ENCODE data around the gene CLDN4.
"Not testable (repeated sequence)": the region's sequence is repeated elsewhere in the genome, so short reads cannot be mapped to it uniquely, and the experiment has no call there.

The CLDN4 gene

GRCh38 chr7:73833251-73833919 lies 2.6 kb downstream of the CLDN4 start:
- peaks cover 37% of the 10 kb centered on the region for H3K4me1 ChIP-seq (ENCODE audit: control insufficient read depth, insufficient read depth, low read length, poor library complexity, severe bottlenecking)
- H3K36me3 ChIP-seq (ENCODE audit: control insufficient read depth, insufficient read depth, low read length) = no peaks in the 10 kb centered on the region
- peaks cover 5% of the 10 kb centered on the region for H3K9me3 ChIP-seq (ENCODE audit: control insufficient read depth, low read length)
- H3K4me3 ChIP-seq (ENCODE audit: extremely low read depth, insufficient read depth, low read length, poor library complexity, severe bottlenecking) = no peak overlapping the region
- WGBS, 2 experiments (ENCODE audit: insufficient coverage in 2 of 2) = 74 to 81% methylated on average over 10 to 12 of the region's 13 CpGs
- no peak overlapping the region for H3K27ac ChIP-seq (ENCODE audit: low read depth, low read length, severe bottlenecking)

- no peak overlapping the region for H3K4me3 ChIP-seq (ENCODE audit: extremely low read depth, insufficient read depth, low read length, poor library complexity, severe bottlenecking)
- 94 to 98% methylated on average over 8 of the region's 11 CpGs for WGBS, 2 experiments (ENCODE audit: insufficient coverage in 2 of 2)
- no peaks in the 10 kb centered on the region for H3K36me3 ChIP-seq (ENCODE audit: control insufficient read depth, insufficient read depth, low read length)
- H3K9me3 ChIP-seq (ENCODE audit: control insufficient read depth, low read length) = peaks cover 5% of the 10 kb centered on the region
- peaks cover 31% of the 10 kb centered on the region for H3K4me1 ChIP-seq (ENCODE audit: control insufficient read depth, insufficient read depth, low read length, poor library complexity, severe bottlenecking)
- no peak overlapping the region for H3K27ac ChIP-seq (ENCODE audit: low read depth, low read length, severe bottlenecking)
Observed at GRCh38 chr7:73834626-73835191, 3.9 kb downstream of the CLDN4 start.

- not testable (repeated sequence) for H3K4me3 ChIP-seq (ENCODE audit: extremely low read depth, insufficient read depth, low read length, poor library complexity, severe bottlenecking); H3K9me3 ChIP-seq (ENCODE audit: control insufficient read depth, low read length); H3K36me3 ChIP-seq (ENCODE audit: control insufficient read depth, insufficient read depth, low read length); H3K27ac ChIP-seq (ENCODE audit: low read depth, low read length, severe bottlenecking)
- peaks cover 15% of the 10 kb centered on the region for H3K4me1 ChIP-seq (ENCODE audit: control insufficient read depth, insufficient read depth, low read length, poor library complexity, severe bottlenecking)
Observed at GRCh38 chr7:73837167-73837566, 6.4 kb downstream of the CLDN4 start.

DNA sequence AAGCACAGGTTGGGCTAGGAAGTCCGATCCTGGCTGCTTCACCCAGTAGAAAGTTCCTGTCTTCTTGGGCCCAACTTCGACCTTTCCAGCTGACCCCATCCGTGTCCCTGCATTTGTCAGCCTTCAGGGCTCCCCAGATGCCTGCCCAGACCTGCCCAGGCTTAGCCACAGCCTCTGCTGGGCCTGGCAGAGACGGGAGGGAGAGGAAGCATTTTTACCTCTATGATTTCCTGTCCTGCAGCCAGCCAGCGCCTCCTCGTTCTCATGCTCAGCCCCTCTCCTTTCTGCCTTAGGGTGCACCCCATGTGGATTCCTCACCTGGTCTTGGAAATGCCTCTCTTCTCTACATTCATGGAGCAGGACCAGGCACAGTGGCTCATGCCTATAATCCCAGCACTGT lies 7.8 kb downstream of the CLDN4 start:
- peaks cover 5% of the 10 kb centered on the region for H3K9me3 ChIP-seq (ENCODE audit: control insufficient read depth, low read length)
- peaks cover 13% of the 10 kb centered on the region for H3K4me1 ChIP-seq (ENCODE audit: control insufficient read depth, insufficient read depth, low read length, poor library complexity, severe bottlenecking)
- no peak overlapping the region for H3K27ac ChIP-seq (ENCODE audit: low read depth, low read length, severe bottlenecking)
- 94 to 96% methylated on average over 3 to 6 of the region's 6 CpGs for WGBS, 2 experiments (ENCODE audit: insufficient coverage in 2 of 2)
- no peak overlapping the region for H3K4me3 ChIP-seq (ENCODE audit: extremely low read depth, insufficient read depth, low read length, poor library complexity, severe bottlenecking)
- no peaks in the 10 kb centered on the region for H3K36me3 ChIP-seq (ENCODE audit: control insufficient read depth, insufficient read depth, low read length)

DNA sequence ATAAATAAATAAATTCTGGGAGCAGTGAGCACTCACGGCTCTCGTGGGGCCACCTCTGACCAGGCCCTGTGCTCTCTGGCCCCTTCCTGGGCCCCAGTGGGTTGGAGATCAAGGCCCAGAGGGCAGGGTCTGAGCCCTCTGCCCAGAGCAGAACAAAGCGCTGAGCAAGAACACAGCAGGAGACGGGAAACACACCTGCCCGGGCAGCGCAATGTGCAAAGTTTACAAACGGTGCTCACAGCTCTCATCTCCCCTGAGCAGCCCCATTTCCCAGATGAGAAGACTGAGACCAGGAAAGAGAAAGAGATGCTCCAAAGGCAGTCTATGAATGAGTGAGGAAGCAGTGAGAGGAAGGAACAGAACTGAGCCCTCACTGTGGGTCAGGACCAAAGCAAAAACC lies 8.5 kb downstream of the CLDN4 start:
- no peak overlapping the region for H3K4me3 ChIP-seq (ENCODE audit: extremely low read depth, insufficient read depth, low read length, poor library complexity, severe bottlenecking)
- peaks cover 5% of the 10 kb centered on the region for H3K9me3 ChIP-seq (ENCODE audit: control insufficient read depth, low read length)
- H3K36me3 ChIP-seq (ENCODE audit: control insufficient read depth, insufficient read depth, low read length) = no peaks in the 10 kb centered on the region
- H3K4me1 ChIP-seq (ENCODE audit: control insufficient read depth, insufficient read depth, low read length, poor library complexity, severe bottlenecking) = peaks cover 19% of the 10 kb centered on the region
- no peak overlapping the region for H3K27ac ChIP-seq (ENCODE audit: low read depth, low read length, severe bottlenecking)
- WGBS, 2 experiments (ENCODE audit: insufficient coverage in 2 of 2) = 89 to 93% methylated on average over 6 to 7 of the region's 7 CpGs

DNA sequence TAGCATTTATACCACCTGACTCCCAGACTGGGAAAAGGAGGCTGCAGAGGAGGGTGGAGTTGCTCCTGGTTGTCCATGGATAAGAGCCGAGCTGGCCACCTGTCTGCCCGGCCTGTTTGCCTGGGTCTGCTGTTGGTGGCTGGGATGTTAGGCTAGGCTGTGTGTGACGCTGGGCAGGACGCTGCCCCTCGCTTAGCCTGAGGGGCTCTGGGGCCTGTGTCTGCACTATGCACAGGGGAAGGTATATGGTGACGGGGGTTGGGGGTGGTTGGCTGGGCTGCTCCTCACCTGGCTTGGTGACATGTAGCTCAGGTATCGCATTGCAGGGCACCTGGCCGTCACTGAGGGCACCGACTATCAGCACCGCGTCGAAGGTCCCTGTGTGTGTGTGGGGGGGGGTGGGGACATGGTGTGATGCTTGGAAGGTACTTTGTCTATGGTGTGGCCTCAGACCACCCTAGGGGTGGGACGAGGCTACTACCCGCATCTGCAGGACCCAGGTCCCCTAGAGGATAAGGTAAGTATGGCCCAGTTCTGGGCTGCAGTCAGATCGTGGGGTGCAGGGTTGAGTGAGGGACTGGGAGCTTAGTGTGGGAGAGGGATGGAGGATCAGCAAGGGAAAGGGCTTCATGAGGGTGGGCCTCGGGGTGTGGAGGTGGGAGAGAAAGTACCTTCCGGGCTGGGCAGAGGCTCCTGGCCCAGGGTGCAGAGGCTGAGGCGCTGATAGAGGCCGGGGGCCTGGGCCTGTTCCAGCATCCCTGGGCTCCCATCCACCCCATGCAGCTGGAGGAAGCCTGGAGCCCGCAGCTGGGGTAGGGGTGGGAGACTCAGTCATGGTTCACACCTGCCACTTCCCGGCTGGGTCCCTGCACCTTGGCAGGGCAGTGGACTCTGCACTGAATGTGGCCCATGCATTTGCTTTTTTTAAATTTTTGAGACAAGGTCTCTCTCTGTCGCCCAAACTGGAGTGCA lies 9.2 kb downstream of the CLDN4 start:
- Histone ChIP-seq H3K9me3 (ENCODE audit: control insufficient read depth, low read length) (no peaks in the 10 kb centered on the region), H3K4me1 (ENCODE audit: control insufficient read depth, insufficient read depth, low read length, poor library complexity, severe bottlenecking) (peaks cover 25% of the 10 kb centered on the region), H3K27ac (ENCODE audit: low read depth, low read length, severe bottlenecking) (no peak overlapping the region), H3K36me3 (ENCODE audit: control insufficient read depth, insufficient read depth, low read length) (no peaks in the 10 kb centered on the region), H3K4me3 (ENCODE audit: extremely low read depth, insufficient read depth, low read length, poor library complexity, severe bottlenecking) (no peak overlapping the region)
- 92 to 93% methylated on average over 10 to 15 of the region's 22 CpGs for whole genome bisulfite sequencing, 2 experiments (ENCODE audit: insufficient coverage in 2 of 2)

DNA sequence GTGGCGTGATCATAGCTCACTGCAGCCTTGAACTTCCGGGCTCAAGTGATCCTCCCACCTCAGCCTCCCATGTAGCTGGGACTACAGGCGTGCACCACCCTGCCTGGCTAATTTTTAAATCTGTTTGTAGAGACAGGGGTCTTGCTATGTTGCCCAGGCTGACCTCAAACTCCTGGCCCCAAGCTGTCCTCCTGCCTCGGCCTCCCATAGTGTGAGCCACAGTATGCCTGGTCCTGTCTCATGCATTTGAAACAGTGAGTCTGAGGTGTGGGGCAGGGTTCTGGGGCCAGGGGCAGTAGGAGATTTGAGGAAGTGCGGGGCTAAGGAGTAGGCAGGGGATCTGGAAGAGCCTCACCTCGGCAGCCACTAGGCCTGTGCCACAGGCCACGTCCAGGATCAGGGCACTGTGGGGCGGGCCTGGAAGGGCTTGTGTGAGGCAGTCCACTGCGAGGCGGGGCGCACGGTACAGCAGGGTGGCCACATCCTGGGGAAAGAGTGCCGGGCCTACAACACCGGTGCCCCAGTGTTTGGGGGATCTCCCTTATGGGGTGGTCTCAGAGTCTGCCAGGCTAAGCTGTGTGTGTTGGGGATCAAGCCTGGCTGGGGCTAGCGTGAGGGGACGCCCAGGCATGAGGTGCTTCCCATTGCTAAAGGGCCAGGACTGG lies 10.1 kb downstream of the CLDN4 start:
- Histone ChIP-seq H3K4me1 (ENCODE audit: control insufficient read depth, insufficient read depth, low read length, poor library complexity, severe bottlenecking) (peaks cover 28% of the 10 kb centered on the region), H3K36me3 (ENCODE audit: control insufficient read depth, insufficient read depth, low read length) (no peaks in the 10 kb centered on the region), H3K4me3 (ENCODE audit: extremely low read depth, insufficient read depth, low read length, poor library complexity, severe bottlenecking) (no peak overlapping the region), H3K9me3 (ENCODE audit: control insufficient read depth, low read length) (no peaks in the 10 kb centered on the region), H3K27ac (ENCODE audit: low read depth, low read length, severe bottlenecking) (no peak overlapping the region)
- 95 to 98% methylated on average over 15 of the region's 16 CpGs for WGBS, 2 experiments (ENCODE audit: insufficient coverage in 2 of 2)

DNA sequence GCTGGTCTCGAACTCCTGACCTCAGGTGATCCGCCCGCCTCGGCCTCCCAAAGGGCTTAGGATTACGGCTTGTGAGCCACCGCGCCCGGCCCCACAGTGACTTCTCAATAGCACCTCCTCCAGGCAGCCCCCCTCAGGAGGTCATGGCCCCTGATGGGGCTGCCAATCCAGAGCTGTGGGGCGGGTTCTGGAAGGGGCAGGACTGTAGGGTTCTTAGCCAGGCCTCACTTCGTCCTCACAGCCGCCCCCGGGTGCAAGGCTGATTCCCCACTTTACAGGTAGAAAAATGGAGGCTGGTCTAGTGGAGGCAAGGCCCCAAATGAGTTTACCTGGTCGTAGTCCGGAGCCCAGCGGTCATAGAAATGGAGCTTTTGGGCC lies 10.9 kb downstream of the CLDN4 start:
- Histone ChIP-seq H3K4me3 (ENCODE audit: extremely low read depth, insufficient read depth, low read length, poor library complexity, severe bottlenecking) (peak overlapping the region; percentile 47), H3K4me1 (ENCODE audit: control insufficient read depth, insufficient read depth, low read length, poor library complexity, severe bottlenecking) (peaks cover 28% of the 10 kb centered on the region), H3K36me3 (ENCODE audit: control insufficient read depth, insufficient read depth, low read length) (no peaks in the 10 kb centered on the region), H3K27ac (ENCODE audit: low read depth, low read length, severe bottlenecking) (no peak overlapping the region), H3K9me3 (ENCODE audit: control insufficient read depth, low read length) (no peaks in the 10 kb centered on the region)
- 77 to 86% methylated on average over 12 to 15 of the region's 15 CpGs for WGBS, 2 experiments (ENCODE audit: insufficient coverage in 2 of 2)

DNA sequence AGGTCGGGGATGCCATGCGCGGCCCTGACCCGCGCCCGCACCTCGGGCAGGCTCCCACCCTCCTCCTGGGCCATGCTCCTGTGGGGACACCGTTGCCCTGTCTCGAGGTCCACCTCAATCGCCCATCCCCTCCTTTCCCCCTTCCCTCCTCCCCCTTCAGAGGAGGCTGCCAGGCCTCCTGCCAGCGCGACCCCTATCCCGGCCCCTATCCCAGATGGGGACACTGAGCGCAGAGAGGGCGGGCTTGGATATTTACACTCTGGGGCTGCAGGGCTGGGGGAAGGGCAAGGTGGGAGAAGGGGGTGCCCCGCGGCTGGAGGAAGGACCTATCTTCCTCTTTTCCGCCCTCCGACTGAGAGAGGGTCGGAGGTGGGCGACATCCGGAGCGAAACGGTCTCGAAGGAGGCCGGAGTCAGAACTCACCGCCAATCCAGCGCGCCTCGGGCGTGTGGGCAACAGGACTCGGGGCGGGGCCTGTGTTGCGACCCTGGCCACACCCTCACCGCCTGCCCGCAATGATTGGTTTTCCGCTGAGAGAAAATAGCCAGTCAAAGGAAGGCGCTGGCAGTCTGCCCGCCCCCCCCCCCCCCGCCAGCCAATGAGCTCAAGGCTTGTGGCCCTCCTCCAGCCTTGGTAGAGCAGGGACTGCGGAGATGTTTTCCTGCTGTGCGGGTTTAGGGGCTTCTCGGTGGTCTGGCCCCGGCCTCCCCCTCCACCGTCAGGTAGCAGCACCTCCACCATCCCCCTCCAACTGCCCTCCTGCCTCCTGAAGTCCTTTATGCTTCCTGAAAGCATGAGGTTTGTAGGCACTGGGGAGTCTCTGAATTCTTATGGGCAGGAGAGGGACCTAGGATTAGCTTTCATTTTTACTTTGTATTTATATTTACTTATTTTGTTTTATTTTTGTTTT lies 11.5 kb downstream of the CLDN4 start, which contains the start of gene METTL27:
TSS of gene METTL27 (minus strand) at position 450 of the 910 bp plus-strand sequence. CDS start at position 74, 376 bp downstream.
- peaks cover 28% of the 10 kb centered on the region for H3K4me1 ChIP-seq (ENCODE audit: control insufficient read depth, insufficient read depth, low read length, poor library complexity, severe bottlenecking)
- peak within 1 kb of the TSS; percentile 47 for H3K4me3 ChIP-seq (ENCODE audit: extremely low read depth, insufficient read depth, low read length, poor library complexity, severe bottlenecking)
- 1 to 21% methylated on average over 16 to 23 of the region's 45 CpGs for WGBS, 2 experiments (ENCODE audit: insufficient coverage in 2 of 2)
- peak within 1 kb of the TSS; percentile 69 for H3K27ac ChIP-seq (ENCODE audit: low read depth, low read length, severe bottlenecking)
- H3K9me3 ChIP-seq (ENCODE audit: control insufficient read depth, low read length) = no peaks in the 10 kb centered on the region
- no peaks in the 10 kb centered on the region for H3K36me3 ChIP-seq (ENCODE audit: control insufficient read depth, insufficient read depth, low read length)

- peaks cover 4% of the 10 kb centered on the region for H3K9me3 ChIP-seq (ENCODE audit: control insufficient read depth, low read length)
- H3K36me3 ChIP-seq (ENCODE audit: control insufficient read depth, insufficient read depth, low read length) = no peaks in the 10 kb centered on the region
- peaks cover 28% of the 10 kb centered on the region for H3K4me1 ChIP-seq (ENCODE audit: control insufficient read depth, insufficient read depth, low read length, poor library complexity, severe bottlenecking)
- WGBS, 2 experiments (ENCODE audit: insufficient coverage in 2 of 2) = 86 to 93% methylated on average over 3 to 4 of the region's 9 CpGs
- no peak overlapping the region for H3K4me3 ChIP-seq (ENCODE audit: extremely low read depth, insufficient read depth, low read length, poor library complexity, severe bottlenecking)
- peak overlapping the region; percentile 47 for H3K27ac ChIP-seq (ENCODE audit: low read depth, low read length, severe bottlenecking)
Observed at GRCh38 chr7:73844131-73844547, 13.3 kb downstream of the CLDN4 start.

Data from mesodermal cell (in vitro differentiated cells).